ENCODE data around the gene CDIPT. TPM values are rescaled to one million over a fixed set of nuclear protein-coding genes. Genes with fewer than 3 reads are reported as not detected.

Gene CDIPT
- total and polyA plus RNA-seq, 10 of the 15 experiments (the other 5 are each of a cell fraction or from before 2014, with no cell fraction given), result 0.87 to 36.4 (median 27.1) TPM

DNA sequence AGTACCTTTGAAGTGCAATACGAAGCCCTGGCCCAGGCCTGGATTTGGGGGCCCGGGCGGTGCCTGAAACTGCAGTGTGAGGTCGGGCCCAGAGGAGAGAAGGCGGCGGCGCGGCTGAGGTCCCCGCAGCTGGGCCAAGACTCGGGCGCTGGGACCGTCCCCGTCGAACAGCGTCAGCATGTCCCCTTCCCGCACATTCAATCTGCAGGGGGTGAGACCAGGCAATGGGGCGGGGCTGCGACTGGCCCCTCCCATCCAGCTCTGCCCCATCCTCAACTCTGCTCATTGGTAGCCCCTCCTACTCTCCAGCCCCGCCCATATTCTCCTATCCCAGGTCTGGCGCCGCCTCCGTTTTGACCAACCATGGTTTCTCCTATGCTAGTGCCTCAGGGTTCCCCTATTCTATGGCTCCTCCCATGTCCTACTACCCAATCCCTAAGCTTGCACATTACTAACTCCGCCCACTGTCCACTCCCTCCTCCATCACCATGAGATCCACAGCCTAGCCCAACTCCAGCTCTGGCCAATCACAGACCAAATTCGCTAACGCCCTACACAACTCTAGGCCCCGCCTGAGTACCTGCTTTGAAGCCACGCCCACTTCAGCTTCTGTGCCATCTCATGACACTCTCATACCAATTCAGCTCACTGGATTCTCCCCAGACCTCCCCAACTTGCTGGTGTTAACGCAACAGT, 14.4 kb upstream of the CDIPT start:
- no peak overlapping the region for H3K27ac ChIP-seq (ENCODE audit: control insufficient read depth, insufficient read depth)
- WGBS (ENCODE audit: insufficient coverage, insufficient replicate concordance, low lambda C conversion rate, missing lambda C conversion rate), result 29% methylated on average over 28 of the region's 28 CpGs
- SMC1A ChIA-PET (ENCODE audit: uncharacterized antibody, unreplicated experiment), result interaction anchor here (1.2 kb wide), 1 partner anchor 85 kb away, joined by 3 read pairs; no protein-coding TSS in a partner anchor
- no peaks in the 10 kb centered on the region for H3K79me2 ChIP-seq (ENCODE audit: control insufficient read depth, insufficient read depth, low read length)
- no peak overlapping the region for H3K4me3 ChIP-seq
- ATAC-seq (peak; percentile 95), DNase-seq (ENCODE audit: low read depth, low spot score) (peak; percentile 40), FAIRE-seq (no peak)
- no peaks in the 10 kb centered on the region for H4K20me1 ChIP-seq (ENCODE audit: control insufficient read depth, insufficient read depth)
- H3K36me3 ChIP-seq (ENCODE audit: control insufficient read depth in 2 of 2, insufficient read depth in 2 of 2, low read length in 1 of 2), result no peaks in the 10 kb centered on the region
- in situ Hi-C loops (cut with MboI) (no loop called here), intact Hi-C loops (cut with micrococcal nuclease; ENCODE audit: unreplicated experiment) (no loop called here)
- no peak overlapping the region; the same call in 1 of the 2 replicates for H3K4me2 ChIP-seq (ENCODE audit: control insufficient read depth, insufficient read depth)
- TF ChIP-seq YBX1 (IDR thresholded peaks at IDR 0.05) (no peak), PBX3 (IDR thresholded peaks at IDR 0.05; ENCODE audit: insufficient replicate concordance, low read depth, low read length) (no peak), POLR2AphosphoS2 (IDR thresholded peaks at IDR 0.05; ENCODE audit: low read depth, low read length) (no peak), WRNIP1 (IDR thresholded peaks at IDR 0.05; ENCODE audit: borderline replicate concordance, low read depth, low read length) (no peak), GATAD2B (conservative IDR thresholded peaks at IDR 0.05; ENCODE audit: low read depth) (no peak), IRF4 (IDR thresholded peaks at IDR 0.05; ENCODE audit: low read depth, low read length) (no peak), RB1 (IDR thresholded peaks at IDR 0.05; ENCODE audit: borderline replicate concordance) (no peak), KAT2A (conservative IDR thresholded peaks at IDR 0.05; ENCODE audit: control insufficient read depth, low read depth, low read length) (no peak), ZSCAN29 (IDR thresholded peaks at IDR 0.05) (no peak), SMARCA5 (IDR thresholded peaks at IDR 0.05) (no peak), SKIL (IDR thresholded peaks at IDR 0.05; ENCODE audit: low read depth, poor library complexity, severe bottlenecking) (no peak)
- BruUV-seq (replicated peaks), result no TSS peak
- H3K4me1 ChIP-seq (ENCODE audit: control insufficient read depth, insufficient read depth, low read length), result no peaks in the 10 kb centered on the region
- CTCF ChIA-PET, result interaction anchor here (1.0 kb wide), 1 partner anchor 178 kb away, joined by 4 read pairs; no protein-coding TSS in a partner anchor
- RAD21 ChIA-PET (ENCODE audit: unreplicated experiment), result no interaction called here
- POLR2A ChIA-PET, result no interaction called here
- no peak overlapping the region for H3K9ac ChIP-seq (ENCODE audit: control insufficient read depth, insufficient read depth, low read length)
- no peak overlapping the region for H2AFZ ChIP-seq (ENCODE audit: control insufficient read depth, low read depth, low read length)
- H3K27me3 ChIP-seq (replicated peaks in 1 of 2; ENCODE audit: control insufficient read depth in 2 of 2, insufficient read depth in 2 of 2, low read length in 1 of 2), result peaks cover 4 to 5% of the 10 kb centered on the region in 2 experiments; a peak in 3 of 4 replicates
- no peaks in the 10 kb centered on the region for H3K9me3 ChIP-seq (replicated peaks; ENCODE audit: control insufficient read depth, insufficient read depth, low read length)
